Endothelial cell of umbilical vein (primary cell): ENCODE data around the gene AMER1. TPM values are rescaled to one million over a fixed set of nuclear protein-coding genes. Genes with fewer than 3 reads are reported as not detected.
A peak's percentile ranks its signal among the peaks of the same experiment; 100 is the strongest.

Source experiments
- BruUV-seq: library from RNA; stranded (reverse); fragments of 400-500 nt; replicated peaks from 2 replicates; lab custom pipeline; 2021; lab: Mats Ljungman, UMichigan
- CTCF ChIA-PET: fragments of 300-600, 350-600 bp; sonication (Branson Sonifier 250); formaldehyde crosslinking; loops from one replicate; lab custom pipeline; 2021; ENCODE audit warnings: antibody characterized with exemption, inconsistent platforms; lab: Charles Lee
- POLR2A ChIA-PET: fragments of 300-600, 350-600 bp; sonication (Branson Sonifier 250); formaldehyde crosslinking; loops from one replicate; lab custom pipeline; 2021; ENCODE audit warnings: antibody characterized with exemption, inconsistent platforms; lab: Charles Lee
- DNase-seq: peaks from one replicate; pipeline ENCODE4 v3.0.0-alpha.2; 2011; ENCODE audit warnings: low read depth, low spot score
- FAIRE-seq: peaks from 2 replicates; lab custom pipeline; 2011; peaks lifted over from hg19 to GRCh38; lab: Jason Lieb, UNC
- H2AFZ ChIP-seq: 2 replicates; pipeline ENCODE4 v1.6.0; 2012; ENCODE audit warnings: low read depth, low read length, control low read depth, inconsistent platforms
- H3K27ac ChIP-seq: 2 replicates; pipeline ENCODE4 v1.5.1; 2011; ENCODE audit warnings: low read depth, mild to moderate bottlenecking, control low read depth, low read length, moderate library complexity; ENCODE audit not compliant: insufficient read depth
- H3K27me3 ChIP-seq, 2 experiments: 2 replicates each; pipeline versions ENCODE4 v1.6.0 to v1.6.1; 2011; ENCODE audit warnings: low read length in 2 of 2, mixed read lengths in 1 of 2; ENCODE audit not compliant: control insufficient read depth in 2 of 2, insufficient read depth in 2 of 2
- H3K36me3 ChIP-seq, 2 experiments: 2 replicates in 1 of 2; 3 replicates in 1 of 2; pipeline ENCODE4 v1.5.1; 2011; ENCODE audit warnings: low read length in 2 of 2, mild to moderate bottlenecking in 1 of 2, moderate library complexity in 1 of 2; ENCODE audit not compliant: control insufficient read depth in 2 of 2, insufficient read depth in 2 of 2; ENCODE audit errors: extremely low read depth in 1 of 2
- H3K4me1 ChIP-seq: 3 replicates; pipeline ENCODE4 v1.5.1; 2011; ENCODE audit warnings: mild to moderate bottlenecking, low read length; ENCODE audit not compliant: control insufficient read depth, insufficient read depth; ENCODE audit errors: extremely low read depth
- H3K4me2 ChIP-seq: 2 replicates; pipeline ENCODE4 v1.6.1; 2011; ENCODE audit warnings: low read length, control low read depth, mixed read lengths; ENCODE audit not compliant: insufficient read depth
- H3K4me3 ChIP-seq, 3 experiments: fragments of 200-600 bp in 1 of 3; sonication (generic), shearing (Covaris generic) in 1 of 3; replicated peaks in 1 of 3; 2 replicates each; pipeline ENCODE4 v1.5.1; 2011 to 2016; ENCODE audit warnings: control low read depth in 3 of 3, low read length in 3 of 3, mild to moderate bottlenecking in 2 of 3, inconsistent platforms in 1 of 3, low read depth in 1 of 3, moderate library complexity in 1 of 3; ENCODE audit not compliant: insufficient read depth in 1 of 3
- H3K79me2 ChIP-seq: 2 replicates; pipeline ENCODE4 v1.6.0; 2012; ENCODE audit warnings: low read length, inconsistent platforms; ENCODE audit not compliant: control insufficient read depth, insufficient read depth
- H3K9ac ChIP-seq: replicated peaks from 2 replicates; pipeline ENCODE3; 2011; ENCODE audit warnings: low read length, control low read depth; ENCODE audit not compliant: insufficient read depth; ENCODE audit errors: extremely low read depth
- H3K9me1 ChIP-seq: replicated peaks from 3 replicates; pipeline ENCODE4 v1.6.0; 2011; ENCODE audit warnings: mild to moderate bottlenecking, low read length; ENCODE audit not compliant: control insufficient read depth, insufficient read depth; ENCODE audit errors: extremely low read depth
- H3K9me3 ChIP-seq: replicated peaks from 2 replicates; pipeline ENCODE4 v1.5.1; 2012; ENCODE audit warnings: low read length, inconsistent platforms; ENCODE audit not compliant: control insufficient read depth, insufficient read depth
- H4K20me1 ChIP-seq: replicated peaks from 2 replicates; pipeline ENCODE3; 2011; ENCODE audit warnings: mild to moderate bottlenecking, low read length; ENCODE audit not compliant: control insufficient read depth, insufficient read depth; ENCODE audit errors: extremely low read depth
- CTCF ChIP-seq, 2 donors: IDR thresholded peaks; 1 replicate in 1 of 2; 2 replicates in 1 of 2; pipeline ENCODE4 v1.5.1; 2011; ENCODE audit warnings: low read length in 2 of 2, mild to moderate bottlenecking in 2 of 2, moderate library complexity in 2 of 2, control low read depth in 1 of 2, inconsistent platforms in 1 of 2, low read depth in 1 of 2; ENCODE audit not compliant: insufficient read depth in 1 of 2; ENCODE audit errors: extremely low read depth in 1 of 2
- EZH2 ChIP-seq: IDR thresholded peaks from 2 replicates; pipeline ENCODE4 v1.6.1; 2012; ENCODE audit warnings: borderline replicate concordance, low read depth, mild to moderate bottlenecking, moderate library complexity, low read length, inconsistent platforms; ENCODE audit not compliant: severe bottlenecking
- FOS ChIP-seq: IDR thresholded peaks from 2 replicates; pipeline ENCODE4 v1.6.1; 2011; ENCODE audit warnings: mild to moderate bottlenecking, low read length, moderate library complexity, borderline replicate concordance; ENCODE audit not compliant: insufficient read depth
- GATA2 ChIP-seq: IDR thresholded peaks from 2 replicates; pipeline ENCODE4 v1.7.0; 2011; ENCODE audit warnings: low read depth, mild to moderate bottlenecking, moderate library complexity, mixed read lengths, low read length; ENCODE audit not compliant: insufficient read length, insufficient read depth
- MAX ChIP-seq: IDR thresholded peaks from 2 replicates; pipeline ENCODE4 v1.6.1; 2011; ENCODE audit not compliant: insufficient read depth, insufficient read length
- POLR2A ChIP-seq: IDR thresholded peaks from 2 replicates; pipeline ENCODE4 v1.6.1; 2012; ENCODE audit warnings: low read depth, mild to moderate bottlenecking, control low read depth, low read length
- POLR2AphosphoS5 ChIP-seq: IDR thresholded peaks from 2 replicates; pipeline ENCODE4 v1.6.1; 2012; ENCODE audit warnings: low read depth, mild to moderate bottlenecking, control low read depth, low read length, moderate library complexity; ENCODE audit not compliant: insufficient read depth
- dilution Hi-C: fragments of 300-500 bp; cut with MboI; formaldehyde crosslinking; loops from one replicate; pipeline ENCODE4 v1.15.0; 2019; ENCODE audit warnings: low sequenced_read_pairs; ENCODE audit not compliant: extremely low pct_ligation_motif_present
- intact Hi-C: fragments of 100-400 bp; cut with micrococcal nuclease; formaldehyde crosslinking; loops from one replicate; pipeline ENCODE4 v1.10.0; 2022
- polyA plus RNA-seq, 4 experiments: library from polyadenylated mRNA; depleted of rRNA in 3 of 4; stranded (reverse) in 3 of 4; unstranded in 1 of 4; fragments of >200 nt; gene quantifications; 2 replicates each; pipeline versions ENCODE4 v1.2.1 to v1.2.3, GENCODE V29; 2011 to 2012; ENCODE audit warnings: missing spikeins in 1 of 4
- total RNA-seq: library from RNA; stranded (reverse); gene quantifications from 2 replicates; pipeline ENCODE4 v1.2.3, GENCODE V29; 2021

The AMER1 gene
- total and polyA plus RNA-seq, 2 donors (not counting 3 experiments of a cell fraction or from before 2014, with no cell fraction given), result 0.76 to 2.0 TPM

- H3K9ac ChIP-seq, result peak overlapping the region; percentile 72
- no peaks in the 10 kb centered on the region for H3K36me3 ChIP-seq
- ChIA-PET POLR2A (no interaction called here), CTCF (no interaction called here)
- intact Hi-C loops (loop anchor here (2.0 to 10.0 kb wide), 2 partner anchors 189 to 451 kb away; partner anchors contain the start of gene MTMR8), dilution Hi-C loops (no loop called here)
- peak overlapping the region; percentile 71 to 80 (median 71) for H3K4me3 ChIP-seq
- H3K27ac ChIP-seq, result peak overlapping the region; percentile 70
- no peaks in the 10 kb centered on the region for H3K9me3 ChIP-seq
- DNase-seq, result peak; percentile 96
- TF ChIP-seq GATA2 (no peak), POLR2A (peak; percentile 71), POLR2AphosphoS5 (peak; percentile 50), MAX (no peak), CTCF (IDR thresholded peaks at IDR 0.05; ENCODE audit: extremely low read depth in 1 of 2, insufficient read depth in 1 of 2, low read depth in 1 of 2, low read length in 2 of 2) (peak in 1 of 2 donors; percentile 8), EZH2 (no peak), FOS (no peak)
- no peaks in the 10 kb centered on the region for H3K27me3 ChIP-seq
- no peaks in the 10 kb centered on the region for H4K20me1 ChIP-seq
- H3K79me2 ChIP-seq, result no peaks in the 10 kb centered on the region
- no peaks in the 10 kb centered on the region for H3K9me1 ChIP-seq
- H3K4me2 ChIP-seq, result peak overlapping the region; percentile 71
- H3K4me1 ChIP-seq, result peaks cover 3% of the 10 kb centered on the region
- peak overlapping the region; percentile 93 for H2AFZ ChIP-seq
- BruUV-seq, result TSS peak; percentile 27
- peak; percentile 98 for FAIRE-seq
These were observed 410 bp upstream of the AMER1 start for GRCh38 chrX:64205735-64206501.
